Activated CD4-positive, alpha-beta T cell treated with anti-CD3 and anti-CD28 coated beads, Interleukin-2, amount 10 ng/mL, durations not matched to agents 7 days and 5 days (primary cell): ENCODE measurements around the gene MOB1B. TPM values are rescaled to one million over a fixed set of nuclear protein-coding genes. Genes with fewer than 3 reads are reported as not detected.
A peak's percentile ranks its signal among the peaks of the same experiment; 100 is the strongest.

Source experiments
- CTCF ChIA-PET: fragments of 350-600 bp; sonication (Branson Sonifier 250); formaldehyde crosslinking; loops from one replicate; lab custom pipeline; 2021; ENCODE audit warnings: antibody characterized with exemption; lab: Charles Lee
- POLR2A ChIA-PET: fragments of 350-600 bp; sonication (Branson Sonifier 250); formaldehyde crosslinking; loops from one replicate; lab custom pipeline; 2021; ENCODE audit warnings: antibody characterized with exemption; lab: Charles Lee
- DNase-seq: peaks from one replicate; pipeline ENCODE4 v3.0.0-alpha.2; 2020
- H3K27ac Mint-ChIP-seq: one replicate; pipeline ENCODE4 v1.8.0; 2021; ENCODE audit warnings: mild to moderate bottlenecking, moderate library complexity, mixed read lengths
- H3K27me3 Mint-ChIP-seq: one replicate; pipeline ENCODE4 v1.8.0; 2021; ENCODE audit warnings: mixed read lengths
- H3K36me3 Mint-ChIP-seq: one replicate; pipeline ENCODE4 v1.8.0; 2021; ENCODE audit warnings: low read depth, mixed read lengths
- H3K4me1 Mint-ChIP-seq: one replicate; pipeline ENCODE4 v1.8.0; 2021; ENCODE audit warnings: mixed read lengths
- H3K4me3 Mint-ChIP-seq: one replicate; pipeline ENCODE4 v1.8.0; 2021; ENCODE audit warnings: mild to moderate bottlenecking, moderate library complexity, mixed read lengths
- H3K9me3 Mint-ChIP-seq: one replicate; pipeline ENCODE4 v1.8.0; 2021; ENCODE audit warnings: mixed read lengths
- total RNA-seq, 2 experiments: library from RNA; stranded (reverse); gene quantifications; one replicate each; pipeline ENCODE4 v1.2.3, GENCODE V29; 2021

Gene MOB1B
- 10 to 100 TPM; 14.5 to 18.1 TPM for total RNA-seq

GRCh38 chr4:70901984-70902576 lies at the start of gene MOB1B:
Gene MOB1B, plus strand, starts transcription at chr4:70902369. Its CDS starts 168 bp downstream, at chr4:70902537.
- ChIA-PET POLR2A (interaction anchor here (0.6 kb wide), 2 partner anchors 26 to 107 kb away, joined by 3 to 4 read pairs; no protein-coding TSS in a partner anchor), CTCF (interaction anchor here (0.7 to 1.8 kb wide), 7 partner anchors 10 to 212 kb away, joined by 3 to 7 read pairs (median 3); partner anchors contain the start of gene GRSF1)
- peaks cover 30% of the 10 kb centered on the region for H3K4me1 Mint-ChIP-seq
- H3K27me3 Mint-ChIP-seq = no peaks in the 10 kb centered on the region
- H3K36me3 Mint-ChIP-seq = peaks cover 22% of the 10 kb centered on the region
- H3K27ac Mint-ChIP-seq = peak within 1 kb of the TSS; percentile 96
- peak within 1 kb of the TSS; percentile 100 for H3K4me3 Mint-ChIP-seq
- DNase-seq = peak; percentile 92
- no peaks in the 10 kb centered on the region for H3K9me3 Mint-ChIP-seq

- no peaks in the 10 kb centered on the region for H3K27me3 Mint-ChIP-seq
- peaks cover 2% of the 10 kb centered on the region for H3K4me1 Mint-ChIP-seq
- H3K9me3 Mint-ChIP-seq = no peaks in the 10 kb centered on the region
- no peak for DNase-seq
- H3K27ac Mint-ChIP-seq = no peak overlapping the region
- POLR2A ChIA-PET = no interaction called here
- no peaks in the 10 kb centered on the region for H3K36me3 Mint-ChIP-seq
- no peak overlapping the region for H3K4me3 Mint-ChIP-seq
- CTCF ChIA-PET = no interaction called here
Observed at GRCh38 chr4:70855464-70855863, 46.7 kb upstream of the MOB1B start.

- Mint-ChIP-seq H3K4me1 (peaks cover 10% of the 10 kb centered on the region), H3K9me3 (no peaks in the 10 kb centered on the region), H3K4me3 (no peak overlapping the region), H3K27me3 (no peaks in the 10 kb centered on the region), H3K27ac (no peak overlapping the region), H3K36me3 (no peaks in the 10 kb centered on the region)
- CTCF ChIA-PET = no interaction called here
- POLR2A ChIA-PET = no interaction called here
- DNase-seq = no peak
Observed at GRCh38 chr4:70858454-70858853, 43.7 kb upstream of the MOB1B start.

GRCh38 chr4:70859066-70859465 lies 43.1 kb upstream of the MOB1B start:
- ChIA-PET POLR2A (no interaction called here), CTCF (no interaction called here)
- no peaks in the 10 kb centered on the region for H3K36me3 Mint-ChIP-seq
- H3K27ac Mint-ChIP-seq = no peak overlapping the region
- peaks cover 14% of the 10 kb centered on the region for H3K4me1 Mint-ChIP-seq
- H3K9me3 Mint-ChIP-seq = no peaks in the 10 kb centered on the region
- H3K4me3 Mint-ChIP-seq = no peak overlapping the region
- no peaks in the 10 kb centered on the region for H3K27me3 Mint-ChIP-seq
- no peak for DNase-seq

GRCh38 chr4:70863099-70863790 lies 38.9 kb upstream of the MOB1B start:
- Mint-ChIP-seq H3K27me3 (no peaks in the 10 kb centered on the region), H3K4me1 (peaks cover 11% of the 10 kb centered on the region), H3K9me3 (no peaks in the 10 kb centered on the region), H3K4me3 (no peak overlapping the region), H3K27ac (peak overlapping the region; percentile 12), H3K36me3 (no peaks in the 10 kb centered on the region)
- no peak for DNase-seq
- ChIA-PET POLR2A (no interaction called here), CTCF (interaction anchor here (1.2 kb wide), 1 partner anchor 9 kb away, joined by 3 read pairs; no protein-coding TSS in a partner anchor)

GRCh38 chr4:70868778-70869177 lies 33.4 kb upstream of the MOB1B start:
- POLR2A ChIA-PET = no interaction called here
- no peaks in the 10 kb centered on the region for H3K36me3 Mint-ChIP-seq
- H3K4me1 Mint-ChIP-seq = peaks cover under 1% of the 10 kb centered on the region

GRCh38 chr4:70873216-70873615 lies 29.0 kb upstream of the MOB1B start:
- no peaks in the 10 kb centered on the region for H3K4me1 Mint-ChIP-seq
- no peaks in the 10 kb centered on the region for H3K36me3 Mint-ChIP-seq
- no peak overlapping the region for H3K4me3 Mint-ChIP-seq
- POLR2A ChIA-PET = no interaction called here
- no peaks in the 10 kb centered on the region for H3K9me3 Mint-ChIP-seq
- DNase-seq = no peak
- CTCF ChIA-PET = no interaction called here
- peaks cover 4% of the 10 kb centered on the region for H3K27me3 Mint-ChIP-seq
- no peak overlapping the region for H3K27ac Mint-ChIP-seq

More at GRCh38 chr4:70868778-70869177, 33.4 kb upstream of the MOB1B start:
- Mint-ChIP-seq H3K4me3 (no peak overlapping the region), H3K9me3 (no peaks in the 10 kb centered on the region), H3K27me3 (peaks cover 3% of the 10 kb centered on the region), H3K27ac (no peak overlapping the region)
- CTCF ChIA-PET = no interaction called here
- no peak for DNase-seq

- H3K27me3 Mint-ChIP-seq = peaks cover 4% of the 10 kb centered on the region
- no peak overlapping the region for H3K27ac Mint-ChIP-seq
- ChIA-PET CTCF (interaction anchor here (1.0 kb wide), 1 partner anchor 11 kb away, joined by 3 read pairs; no protein-coding TSS in a partner anchor), POLR2A (no interaction called here)
- H3K4me3 Mint-ChIP-seq = no peak overlapping the region
- no peaks in the 10 kb centered on the region for H3K9me3 Mint-ChIP-seq
- H3K4me1 Mint-ChIP-seq = no peaks in the 10 kb centered on the region
- DNase-seq = no peak
- no peaks in the 10 kb centered on the region for H3K36me3 Mint-ChIP-seq
Observed at GRCh38 chr4:70874268-70875156, 27.7 kb upstream of the MOB1B start.

- H3K9me3 Mint-ChIP-seq = no peaks in the 10 kb centered on the region
- no peaks in the 10 kb centered on the region for H3K36me3 Mint-ChIP-seq
- CTCF ChIA-PET = no interaction called here
- H3K27ac Mint-ChIP-seq = no peak overlapping the region
- peaks cover 3% of the 10 kb centered on the region for H3K27me3 Mint-ChIP-seq
- POLR2A ChIA-PET = no interaction called here
- H3K4me1 Mint-ChIP-seq = no peaks in the 10 kb centered on the region
- no peak for DNase-seq
- no peak overlapping the region for H3K4me3 Mint-ChIP-seq
Observed at GRCh38 chr4:70877556-70877955, 24.6 kb upstream of the MOB1B start.

- ChIA-PET CTCF (no interaction called here), POLR2A (no interaction called here)
- Mint-ChIP-seq H3K4me3 (no peak overlapping the region), H3K36me3 (no peaks in the 10 kb centered on the region), H3K27ac (no peak overlapping the region), H3K9me3 (no peaks in the 10 kb centered on the region), H3K4me1 (no peaks in the 10 kb centered on the region), H3K27me3 (peaks cover 4% of the 10 kb centered on the region)
- no peak for DNase-seq
Observed at GRCh38 chr4:70880739-70881138, 21.4 kb upstream of the MOB1B start.

GRCh38 chr4:70885174-70885573 lies 17.0 kb upstream of the MOB1B start:
- Mint-ChIP-seq H3K27ac (no peak overlapping the region), H3K27me3 (peaks cover 7% of the 10 kb centered on the region), H3K4me3 (no peak overlapping the region), H3K4me1 (no peaks in the 10 kb centered on the region), H3K36me3 (no peaks in the 10 kb centered on the region), H3K9me3 (no peaks in the 10 kb centered on the region)
- DNase-seq = no peak
- ChIA-PET CTCF (interaction anchor here (0.7 to 1.7 kb wide), 4 partner anchors 10 to 21 kb away, joined by 3 read pairs; partner anchors contain the start of gene MOB1B), POLR2A (no interaction called here)

- DNase-seq = no peak
- H3K36me3 Mint-ChIP-seq = no peaks in the 10 kb centered on the region
- no peak overlapping the region for H3K4me3 Mint-ChIP-seq
- H3K9me3 Mint-ChIP-seq = no peaks in the 10 kb centered on the region
- H3K27ac Mint-ChIP-seq = no peak overlapping the region
- H3K27me3 Mint-ChIP-seq = no peaks in the 10 kb centered on the region
- ChIA-PET POLR2A (no interaction called here), CTCF (interaction anchor here (1.4 kb wide), 1 partner anchor 48 kb away, joined by 5 read pairs; no protein-coding TSS in a partner anchor)
- H3K4me1 Mint-ChIP-seq = no peaks in the 10 kb centered on the region
Observed at GRCh38 chr4:70892086-70892769, 9.9 kb upstream of the MOB1B start.
